Endodermal cell (in vitro differentiated cells): Measurements from ENCODE around the gene BRSK2. TPM values are rescaled to one million over a fixed set of nuclear protein-coding genes. Genes with fewer than 3 reads are reported as not detected.

ENCODE experiments used
- DNase-seq: peaks from one replicate; pipeline ENCODE4 v3.0.0-alpha.2; 2017
- H3K27ac ChIP-seq: 2 replicates; pipeline ENCODE4 v1.5.1; 2013; ENCODE audit warnings: mild to moderate bottlenecking, low read depth, low read length, moderate library complexity
- H3K27me3 ChIP-seq: 2 replicates; pipeline ENCODE4 v1.6.1; 2013; ENCODE audit warnings: mild to moderate bottlenecking, low read length, moderate library complexity; ENCODE audit not compliant: insufficient read depth, control insufficient read depth, poor library complexity, severe bottlenecking
- H3K36me3 ChIP-seq: 2 replicates; pipeline ENCODE4 v1.7.0; 2013; ENCODE audit warnings: mild to moderate bottlenecking, low read length, moderate library complexity; ENCODE audit not compliant: control insufficient read depth, insufficient read depth
- H3K4me1 ChIP-seq: one replicate; pipeline ENCODE4 v1.7.0; 2013; ENCODE audit warnings: low read length; ENCODE audit not compliant: control insufficient read depth, insufficient read depth
- H3K4me3 ChIP-seq: 2 replicates; pipeline ENCODE4 v1.5.1; 2013; ENCODE audit warnings: mild to moderate bottlenecking, low read length, moderate library complexity
- H3K9ac ChIP-seq: 2 replicates; pipeline ENCODE4 v1.6.1; 2013; ENCODE audit warnings: mild to moderate bottlenecking, low read length, moderate library complexity; ENCODE audit not compliant: poor library complexity, severe bottlenecking; ENCODE audit errors: extremely low read depth
- H3K9me3 ChIP-seq: 2 replicates; pipeline ENCODE4 v1.6.1; 2013; ENCODE audit warnings: mild to moderate bottlenecking, low read length, moderate library complexity; ENCODE audit not compliant: control insufficient read depth
- H3K27ac Mint-ChIP-seq: 2 replicates; pipeline ENCODE4 v1.8.0; 2020; ENCODE audit warnings: mixed read lengths
- H3K27me3 Mint-ChIP-seq: 2 replicates; pipeline ENCODE4 v1.8.0; 2021; ENCODE audit warnings: mild to moderate bottlenecking, mixed read lengths; ENCODE audit not compliant: insufficient read depth
- H3K36me3 Mint-ChIP-seq: 2 replicates; pipeline ENCODE4 v1.8.0; 2020; ENCODE audit warnings: low read depth, mixed read lengths
- H3K4me1 Mint-ChIP-seq: 2 replicates; pipeline ENCODE4 v1.8.0; 2020; ENCODE audit warnings: mixed read lengths
- H3K4me3 Mint-ChIP-seq: 2 replicates; pipeline ENCODE4 v1.8.0; 2020; ENCODE audit warnings: mild to moderate bottlenecking, moderate library complexity, mixed read lengths
- H3K9me3 Mint-ChIP-seq: 2 replicates; pipeline ENCODE4 v1.8.0; 2020; ENCODE audit warnings: mild to moderate bottlenecking, mixed read lengths
- WGBS, 2 experiments: methylation state at CpG; one replicate each; pipeline versions ENCODE4 v1.1.5 to v1.1.7; 2013; ENCODE audit warnings: missing lambda C conversion rate in 2 of 2, mixed read lengths in 1 of 2; ENCODE audit not compliant: insufficient coverage in 1 of 2, insufficient read length in 1 of 2; 5-methylcytosine and 5-hydroxymethylcytosine counted together
- total RNA-seq, 2 donors: library from RNA; stranded (reverse); fragmentation: NEBNext Ultra II Directional in 1 of 2; extraction: Animal tissue kit (Norgen Biotek cat#: 25700) in 1 of 2; gene quantifications; 2 replicates in 1 of 2; 3 replicates in 1 of 2; pipeline ENCODE4 v1.2.1, GENCODE V29; 2021
- TF ChIP-seq, protein P1 (sequence below): fragments of 200-600 bp; sonication (generic); conservative IDR thresholded peaks from 2 replicates; pipeline ENCODE4 v1.5.0; 2021; ENCODE audit warnings: antibody characterized with exemption, mild to moderate bottlenecking

Gene BRSK2
- total RNA-seq, 2 donors from 2014 or later, result 9.4 to 10.3 TPM

GRCh38 chr11:1400317-1401170 is 10.8 kb downstream of the BRSK2 start:
- Mint-ChIP-seq H3K4me1 (no peaks in the 10 kb centered on the region), H3K27me3 (no peaks in the 10 kb centered on the region), H3K9me3 (no peaks in the 10 kb centered on the region), H3K27ac (no peak overlapping the region), H3K36me3 (no peaks in the 10 kb centered on the region), H3K4me3 (no peak overlapping the region)
- no peak overlapping the region for H3K9ac ChIP-seq
- no peaks in the 10 kb centered on the region for H3K27me3 ChIP-seq
- no peak overlapping the region for H3K27ac ChIP-seq
- H3K9me3 ChIP-seq, result no peaks in the 10 kb centered on the region
- H3K4me1 ChIP-seq, result no peaks in the 10 kb centered on the region
- no peaks in the 10 kb centered on the region for H3K36me3 ChIP-seq
- no peak for DNase-seq
- no peak overlapping the region for H3K4me3 ChIP-seq
- 84 to 92% methylated on average over 19 to 30 of the region's 30 CpGs for WGBS, 2 experiments
- TF ChIP-seq, protein P1, sequence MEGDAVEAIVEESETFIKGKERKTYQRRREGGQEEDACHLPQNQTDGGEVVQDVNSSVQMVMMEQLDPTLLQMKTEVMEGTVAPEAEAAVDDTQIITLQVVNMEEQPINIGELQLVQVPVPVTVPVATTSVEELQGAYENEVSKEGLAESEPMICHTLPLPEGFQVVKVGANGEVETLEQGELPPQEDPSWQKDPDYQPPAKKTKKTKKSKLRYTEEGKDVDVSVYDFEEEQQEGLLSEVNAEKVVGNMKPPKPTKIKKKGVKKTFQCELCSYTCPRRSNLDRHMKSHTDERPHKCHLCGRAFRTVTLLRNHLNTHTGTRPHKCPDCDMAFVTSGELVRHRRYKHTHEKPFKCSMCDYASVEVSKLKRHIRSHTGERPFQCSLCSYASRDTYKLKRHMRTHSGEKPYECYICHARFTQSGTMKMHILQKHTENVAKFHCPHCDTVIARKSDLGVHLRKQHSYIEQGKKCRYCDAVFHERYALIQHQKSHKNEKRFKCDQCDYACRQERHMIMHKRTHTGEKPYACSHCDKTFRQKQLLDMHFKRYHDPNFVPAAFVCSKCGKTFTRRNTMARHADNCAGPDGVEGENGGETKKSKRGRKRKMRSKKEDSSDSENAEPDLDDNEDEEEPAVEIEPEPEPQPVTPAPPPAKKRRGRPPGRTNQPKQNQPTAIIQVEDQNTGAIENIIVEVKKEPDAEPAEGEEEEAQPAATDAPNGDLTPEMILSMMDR, result no peak

DNA sequence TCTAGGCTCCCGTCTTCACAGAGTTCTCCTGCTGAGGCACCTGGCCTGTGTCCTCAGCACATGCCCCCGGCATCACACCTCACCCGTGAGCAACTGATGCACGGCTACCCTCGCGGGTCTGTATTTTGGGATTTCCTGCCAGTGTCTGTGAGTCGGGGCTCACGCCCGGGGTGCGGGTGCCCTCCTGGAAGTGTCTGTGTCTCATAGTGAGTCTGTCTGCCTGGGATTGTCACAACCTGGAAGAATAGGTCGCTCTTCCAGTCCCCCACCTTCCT is 11.4 kb downstream of the BRSK2 start:
- Mint-ChIP-seq H3K27me3 (no peaks in the 10 kb centered on the region), H3K36me3 (no peaks in the 10 kb centered on the region), H3K4me1 (no peaks in the 10 kb centered on the region), H3K27ac (no peak overlapping the region), H3K9me3 (no peaks in the 10 kb centered on the region), H3K4me3 (no peak overlapping the region)
- Histone ChIP-seq H3K4me3 (no peak overlapping the region), H3K27me3 (no peaks in the 10 kb centered on the region), H3K4me1 (no peaks in the 10 kb centered on the region), H3K9me3 (no peaks in the 10 kb centered on the region), H3K27ac (no peak overlapping the region), H3K9ac (no peak overlapping the region), H3K36me3 (no peaks in the 10 kb centered on the region)
- WGBS, 2 experiments, result 60 to 85% methylated on average over 1 to 11 of the region's 11 CpGs
- TF ChIP-seq, protein P1, result no peak
- no peak for DNase-seq

- H3K4me3 ChIP-seq, result no peak overlapping the region
- H3K4me1 Mint-ChIP-seq, result no peaks in the 10 kb centered on the region
- H3K9me3 ChIP-seq, result no peaks in the 10 kb centered on the region
- H3K27me3 Mint-ChIP-seq, result no peaks in the 10 kb centered on the region
- H3K4me3 Mint-ChIP-seq, result no peak overlapping the region
- no peaks in the 10 kb centered on the region for H3K36me3 Mint-ChIP-seq
- no peaks in the 10 kb centered on the region for H3K36me3 ChIP-seq
- TF ChIP-seq, protein P1, result peak; percentile 30
- H3K27ac ChIP-seq, result no peak overlapping the region
- peak; percentile 93 for DNase-seq
- no peak overlapping the region for H3K9ac ChIP-seq
- no peak overlapping the region for H3K27ac Mint-ChIP-seq
- WGBS, 2 experiments, result 47 to 48% methylated on average over 9 to 23 of the region's 23 CpGs
- no peaks in the 10 kb centered on the region for H3K9me3 Mint-ChIP-seq
- H3K27me3 ChIP-seq, result no peaks in the 10 kb centered on the region
- no peaks in the 10 kb centered on the region for H3K4me1 ChIP-seq
Observed at GRCh38 chr11:1401656-1402221, 12.0 kb downstream of the BRSK2 start.
